ENCODE results near the gene PGLYRP2. TPM values are rescaled to one million over a fixed set of nuclear protein-coding genes. Genes with fewer than 3 reads are reported as not detected.

The PGLYRP2 gene
- total and polyA plus RNA-seq, 9 of the 15 experiments (the other 6 are each of a cell fraction or from before 2014, with no cell fraction given) = not detected

GRCh38 chr19:15449620-15450527 lies 29.4 kb downstream of the PGLYRP2 start, which contains the start of gene WIZ (continued):
- TF ChIP-seq ZHX1 (conservative IDR thresholded peaks at IDR 0.05; ENCODE audit: low read length) = no peak
- TF ChIP-seq NEUROD1 (IDR thresholded peaks at IDR 0.05; ENCODE audit: borderline replicate concordance, low read depth, low read length, partially characterized antibody) = no peak
- no peak for TF ChIP-seq PATZ1 (CRISPR knock-in tag; IDR thresholded peaks at IDR 0.05; ENCODE audit: borderline replicate concordance)
- no peak for TF ChIP-seq ZNF280A (IDR thresholded peaks at IDR 0.05; ENCODE audit: low read depth, partially characterized antibody)
- TF ChIP-seq ZNF212 (CRISPR knock-in tag; IDR thresholded peaks at IDR 0.05) = no peak
- TF ChIP-seq E2F4 (CRISPR knock-in tag; IDR thresholded peaks at IDR 0.05; ENCODE audit: low read depth) = no peak
- no peak for TF ChIP-seq RERE (CRISPR knock-in tag; IDR thresholded peaks at IDR 0.05; ENCODE audit: borderline replicate concordance)
- TF ChIP-seq KDM5B (IDR thresholded peaks at IDR 0.05; ENCODE audit: insufficient replicate concordance, low read depth, low read length) = no peak
- TF ChIP-seq SOX6 (IDR thresholded peaks at IDR 0.05) = no peak
- TF ChIP-seq CCNT2 (IDR thresholded peaks at IDR 0.05; ENCODE audit: borderline replicate concordance, extremely low read depth, insufficient read length, low read depth, low read length) = peak; percentile 44
- no peak for TF ChIP-seq ZNF41 (CRISPR knock-in tag; conservative IDR thresholded peaks at IDR 0.05)
- no peak for TF ChIP-seq NCOA1 (IDR thresholded peaks at IDR 0.05; ENCODE audit: low read depth)
